Endothelial cell of umbilical vein (primary cell): Measurements from ENCODE around the gene PARN.

Source experiments
- EZH2 ChIP-seq: IDR thresholded peaks from 2 replicates; pipeline ENCODE4 v1.6.1; 2012; ENCODE audit warnings: borderline replicate concordance, low read depth, mild to moderate bottlenecking, moderate library complexity, low read length, inconsistent platforms; ENCODE audit not compliant: severe bottlenecking
- FOS ChIP-seq: IDR thresholded peaks from 2 replicates; pipeline ENCODE4 v1.6.1; 2011; ENCODE audit warnings: mild to moderate bottlenecking, low read length, moderate library complexity, borderline replicate concordance; ENCODE audit not compliant: insufficient read depth
- GATA2 ChIP-seq: IDR thresholded peaks from 2 replicates; pipeline ENCODE4 v1.7.0; 2011; ENCODE audit warnings: low read depth, mild to moderate bottlenecking, moderate library complexity, mixed read lengths, low read length; ENCODE audit not compliant: insufficient read length, insufficient read depth
- JUN ChIP-seq: IDR thresholded peaks from 2 replicates; pipeline ENCODE4 v1.6.1; 2011; ENCODE audit warnings: borderline replicate concordance, low read depth; ENCODE audit not compliant: insufficient read length, insufficient read depth
- POLR2A ChIP-seq: IDR thresholded peaks from 2 replicates; pipeline ENCODE4 v1.6.1; 2012; ENCODE audit warnings: low read depth, mild to moderate bottlenecking, control low read depth, low read length
- POLR2AphosphoS5 ChIP-seq: IDR thresholded peaks from 2 replicates; pipeline ENCODE4 v1.6.1; 2012; ENCODE audit warnings: low read depth, mild to moderate bottlenecking, control low read depth, low read length, moderate library complexity; ENCODE audit not compliant: insufficient read depth
- TF ChIP-seq, protein P1 (sequence below), 2 donors: IDR thresholded peaks; 1 replicate in 1 of 2; 2 replicates in 1 of 2; pipeline ENCODE4 v1.5.1; 2011; ENCODE audit warnings: low read length in 2 of 2, mild to moderate bottlenecking in 2 of 2, moderate library complexity in 2 of 2, control low read depth in 1 of 2, inconsistent platforms in 1 of 2, low read depth in 1 of 2; ENCODE audit not compliant: insufficient read depth in 1 of 2; ENCODE audit errors: extremely low read depth in 1 of 2
- TF ChIP-seq, protein P2 (sequence below): IDR thresholded peaks from 2 replicates; pipeline ENCODE4 v1.6.1; 2011; ENCODE audit not compliant: insufficient read depth, insufficient read length

- TF ChIP-seq, protein P1, sequence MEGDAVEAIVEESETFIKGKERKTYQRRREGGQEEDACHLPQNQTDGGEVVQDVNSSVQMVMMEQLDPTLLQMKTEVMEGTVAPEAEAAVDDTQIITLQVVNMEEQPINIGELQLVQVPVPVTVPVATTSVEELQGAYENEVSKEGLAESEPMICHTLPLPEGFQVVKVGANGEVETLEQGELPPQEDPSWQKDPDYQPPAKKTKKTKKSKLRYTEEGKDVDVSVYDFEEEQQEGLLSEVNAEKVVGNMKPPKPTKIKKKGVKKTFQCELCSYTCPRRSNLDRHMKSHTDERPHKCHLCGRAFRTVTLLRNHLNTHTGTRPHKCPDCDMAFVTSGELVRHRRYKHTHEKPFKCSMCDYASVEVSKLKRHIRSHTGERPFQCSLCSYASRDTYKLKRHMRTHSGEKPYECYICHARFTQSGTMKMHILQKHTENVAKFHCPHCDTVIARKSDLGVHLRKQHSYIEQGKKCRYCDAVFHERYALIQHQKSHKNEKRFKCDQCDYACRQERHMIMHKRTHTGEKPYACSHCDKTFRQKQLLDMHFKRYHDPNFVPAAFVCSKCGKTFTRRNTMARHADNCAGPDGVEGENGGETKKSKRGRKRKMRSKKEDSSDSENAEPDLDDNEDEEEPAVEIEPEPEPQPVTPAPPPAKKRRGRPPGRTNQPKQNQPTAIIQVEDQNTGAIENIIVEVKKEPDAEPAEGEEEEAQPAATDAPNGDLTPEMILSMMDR (IDR thresholded peaks at IDR 0.05; ENCODE audit: extremely low read depth in 1 of 2, insufficient read depth in 1 of 2, low read depth in 1 of 2, low read length in 2 of 2): no peak
- TF ChIP-seq POLR2A (no peak), POLR2AphosphoS5 (no peak), JUN (no peak), FOS (no peak), GATA2 (no peak), EZH2 (no peak)
- TF ChIP-seq, protein P2, sequence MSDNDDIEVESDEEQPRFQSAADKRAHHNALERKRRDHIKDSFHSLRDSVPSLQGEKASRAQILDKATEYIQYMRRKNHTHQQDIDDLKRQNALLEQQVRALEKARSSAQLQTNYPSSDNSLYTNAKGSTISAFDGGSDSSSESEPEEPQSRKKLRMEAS: no peak
Observed at GRCh38 chr16:14576532-14576931, 53.5 kb downstream of the PARN start.
